BJ (cell line): ENCODE data around the gene PPP4R2. TPM values are rescaled to one million over a fixed set of nuclear protein-coding genes. Genes with fewer than 3 reads are reported as not detected.

Experiments used
- CTCF ChIA-PET: fragments of 350-600 bp; formaldehyde crosslinking; extraction: SDS; loops from one replicate; lab custom pipeline; 2021; ENCODE audit warnings: antibody characterized with exemption, inconsistent platforms; lab: Yijun Ruan, JAX
- POLR2A ChIA-PET: fragments of 300-600 bp; sonication (Branson Sonifier 250); formaldehyde crosslinking; extraction: SDS; loops from one replicate; lab custom pipeline; 2021; ENCODE audit warnings: antibody characterized with exemption; lab: Charles Lee
- DNase-seq: peaks from one replicate; pipeline ENCODE4 v3.0.0-alpha.2; 2011; ENCODE audit warnings: low read depth
- H3K27me3 ChIP-seq: 2 replicates; pipeline ENCODE4 v1.6.0; 2011; ENCODE audit warnings: low read length; ENCODE audit not compliant: control insufficient read depth, insufficient read depth
- H3K36me3 ChIP-seq: 2 replicates; pipeline ENCODE4 v1.5.1; 2011; ENCODE audit warnings: low read length; ENCODE audit not compliant: control insufficient read depth, insufficient read depth
- H3K4me3 ChIP-seq: 2 replicates; pipeline ENCODE4 v1.5.1; 2011; ENCODE audit warnings: low read depth, mild to moderate bottlenecking, control low read depth, low read length
- CTCF ChIP-seq: IDR thresholded peaks from 2 replicates; pipeline ENCODE4 v1.5.1; 2011; ENCODE audit warnings: low read depth, mild to moderate bottlenecking, control low read depth, inconsistent platforms, low read length, moderate library complexity; ENCODE audit not compliant: insufficient read depth
- polyA plus RNA-seq: library from polyadenylated mRNA; depleted of rRNA; stranded (reverse); fragments of >200 nt; gene quantifications from 2 replicates; pipeline ENCODE4 v1.2.3, GENCODE V29; 2011

PPP4R2 gene
- polyA plus RNA-seq, 1 experiment: 9.8 TPM

GRCh38 chr3:72974956-72975355 is 21.7 kb upstream of the PPP4R2 start:
- POLR2A ChIA-PET: no interaction called here
- H3K36me3 ChIP-seq: no peaks in the 10 kb centered on the region
- no peak for TF ChIP-seq CTCF

GRCh38 chr3:72976281-72976741 is 20.3 kb upstream of the PPP4R2 start:
- no peak for TF ChIP-seq CTCF
- POLR2A ChIA-PET: no interaction called here
- CTCF ChIA-PET: no interaction called here
- Histone ChIP-seq H3K27me3 (no peaks in the 10 kb centered on the region), H3K36me3 (no peaks in the 10 kb centered on the region), H3K4me3 (no peak overlapping the region)
- no peak for DNase-seq

More at GRCh38 chr3:72974956-72975355, 21.7 kb upstream of the PPP4R2 start:
- CTCF ChIA-PET: no interaction called here
- no peaks in the 10 kb centered on the region for H3K27me3 ChIP-seq
- no peak overlapping the region for H3K4me3 ChIP-seq
- no peak for DNase-seq

- ChIA-PET POLR2A (no interaction called here), CTCF (no interaction called here)
- DNase-seq: no peak
- no peaks in the 10 kb centered on the region for H3K27me3 ChIP-seq
- H3K4me3 ChIP-seq: no peak overlapping the region
- H3K36me3 ChIP-seq: no peaks in the 10 kb centered on the region
- TF ChIP-seq CTCF: no peak
Observed at GRCh38 chr3:72977060-72977808, 19.4 kb upstream of the PPP4R2 start.

GRCh38 chr3:72982609-72983366 is 13.8 kb upstream of the PPP4R2 start:
- ChIA-PET CTCF (interaction anchor here (0.7 kb wide), 1 partner anchor 22 kb away, joined by 3 read pairs; no protein-coding TSS in a partner anchor), POLR2A (no interaction called here)
- no peak for DNase-seq
- TF ChIP-seq CTCF: no peak
- Histone ChIP-seq H3K36me3 (no peaks in the 10 kb centered on the region), H3K27me3 (no peaks in the 10 kb centered on the region), H3K4me3 (no peak overlapping the region)

- Histone ChIP-seq H3K4me3 (no peak overlapping the region), H3K36me3 (no peaks in the 10 kb centered on the region), H3K27me3 (no peaks in the 10 kb centered on the region)
- no peak for DNase-seq
- no peak for TF ChIP-seq CTCF
- ChIA-PET CTCF (interaction anchor here (0.7 to 1.0 kb wide), 2 partner anchors 47 to 1004 kb away, joined by 3 read pairs; no protein-coding TSS in a partner anchor), POLR2A (no interaction called here)
Observed at GRCh38 chr3:72985576-72985975, 11.0 kb upstream of the PPP4R2 start.
